Tibial artery (tissue), 4 donors: ENCODE data around the gene FCSK.
A peak's percentile ranks its signal among the peaks of the same experiment; 100 is the strongest.

Source experiments
- DNase-seq, 2 donors: peaks; one replicate each; pipeline ENCODE4 v3.0.0-alpha.2; 2019
- H3K27ac ChIP-seq, 2 donors: fragments of 200-600 bp; sonication (generic) in 1 of 2; 1 replicate in 1 of 2; 2 replicates in 1 of 2; pipeline ENCODE4 v1.5.1; 2018 to 2019; ENCODE audit warnings: mild to moderate bottlenecking in 1 of 2
- H3K27me3 ChIP-seq, 2 donors: fragments of 200-600 bp; sonication (generic) in 1 of 2; one replicate each; pipeline versions ENCODE4 v1.5.1 to v1.6.0; 2016 to 2019
- H3K36me3 ChIP-seq, 3 donors: fragments of 200-600 bp; sonication (generic) in 2 of 3; one replicate each; pipeline ENCODE4 v1.5.1; 2016 to 2019; ENCODE audit warnings: mild to moderate bottlenecking in 2 of 3
- H3K4me1 ChIP-seq, 4 donors: fragments of 200-600 bp; sonication (generic) in 2 of 4; 1 replicate in 3 of 4; 2 replicates in 1 of 4; pipeline ENCODE4 v1.5.1; 2016 to 2019
- H3K4me3 ChIP-seq, 2 donors: fragments of 200-600 bp; sonication (generic) in 1 of 2; 1 replicate in 1 of 2; 2 replicates in 1 of 2; pipeline ENCODE4 v1.5.1; 2018 to 2019; ENCODE audit warnings: mild to moderate bottlenecking in 2 of 2
- H3K9me3 ChIP-seq, 3 donors: fragments of 200-600 bp; sonication (generic) in 1 of 3; one replicate each; pipeline ENCODE4 v1.5.1; 2016 to 2019
- CTCF ChIP-seq, 2 experiments: fragments of 200-600 bp in 1 of 2; fragments of 450-650 bp in 1 of 2; IDR thresholded peaks; one replicate each; pipeline ENCODE4 v1.5.1; 2017 to 2019; ENCODE audit warnings: antibody characterized with exemption in 2 of 2, mild to moderate bottlenecking in 1 of 2, moderate library complexity in 1 of 2
- intact Hi-C: fragments of 100-400 bp; cut with DNase I; formaldehyde crosslinking; loops from one replicate; pipeline ENCODE4 v1.15.0; 2023; ENCODE audit warnings: low total_unique reads

The FCSK gene

GRCh38 chr16:70434484-70435260, 19.7 kb upstream of the FCSK start:
- no peak for DNase-seq
- intact Hi-C loops = no loop called here
- Histone ChIP-seq H3K27me3 (no peaks in the 10 kb centered on the region), H3K9me3 (no peaks in the 10 kb centered on the region), H3K4me1 (peaks cover 0 to 62% (median 51%) of the 10 kb centered on the region in 4 donors), H3K36me3 (no peaks in the 10 kb centered on the region), H3K27ac (peak overlapping the region in 1 of 2 donors; percentile 53), H3K4me3 (no peak overlapping the region)
- TF ChIP-seq CTCF (IDR thresholded peaks at IDR 0.05) = no peak

- peak overlapping the region in 1 of 2 donors; percentile 79 for H3K27ac ChIP-seq
- DNase-seq = no peak
- H3K4me3 ChIP-seq = peak overlapping the region; percentile 85 to 97
- no peaks in the 10 kb centered on the region for H3K27me3 ChIP-seq
- intact Hi-C loops = no loop called here
- H3K36me3 ChIP-seq = no peaks in the 10 kb centered on the region
- TF ChIP-seq CTCF (IDR thresholded peaks at IDR 0.05) = no peak
- no peaks in the 10 kb centered on the region for H3K9me3 ChIP-seq
- H3K4me1 ChIP-seq = peaks cover 0 to 55% (median 47%) of the 10 kb centered on the region in 4 donors
Observed at GRCh38 chr16:70437017-70437581, 17.3 kb upstream of the FCSK start.

GRCh38 chr16:70437582-70438557, 16.5 kb upstream of the FCSK start:
- no peak for DNase-seq
- Histone ChIP-seq H3K9me3 (no peaks in the 10 kb centered on the region), H3K4me3 (peak overlapping the region; percentile 85 to 97), H3K36me3 (no peaks in the 10 kb centered on the region), H3K27ac (peak overlapping the region; percentile 79 to 84), H3K27me3 (no peaks in the 10 kb centered on the region), H3K4me1 (peaks cover 0 to 47% (median 39%) of the 10 kb centered on the region in 4 donors)
- no peak for TF ChIP-seq CTCF (IDR thresholded peaks at IDR 0.05)
- intact Hi-C loops = no loop called here

GRCh38 chr16:70438585-70438968, 15.8 kb upstream of the FCSK start:
- no peak for TF ChIP-seq CTCF (IDR thresholded peaks at IDR 0.05)
- peak in 1 of 2 donors; percentile 76 for DNase-seq

More at GRCh38 chr16:70438585-70438968, 15.8 kb upstream of the FCSK start:
- Histone ChIP-seq H3K36me3 (no peaks in the 10 kb centered on the region), H3K27me3 (no peaks in the 10 kb centered on the region), H3K9me3 (no peaks in the 10 kb centered on the region), H3K27ac (peak overlapping the region; percentile 79 to 84), H3K4me1 (peaks cover 0 to 40% (median 32%) of the 10 kb centered on the region in 4 donors), H3K4me3 (peak overlapping the region; percentile 85 to 97)
- intact Hi-C loops = no loop called here
